ENCODE results near the gene PHLDB3. TPM values are rescaled to one million over a fixed set of nuclear protein-coding genes. Genes with fewer than 3 reads are reported as not detected.
A peak's percentile ranks its signal among the peaks of the same experiment; 100 is the strongest.

Gene PHLDB3
- total and polyA plus RNA-seq, 2 of the 13 experiments (the other 11 are each of a cell fraction or from before 2014, with no cell fraction given) = 11.3 to 14.5 TPM

DNA sequence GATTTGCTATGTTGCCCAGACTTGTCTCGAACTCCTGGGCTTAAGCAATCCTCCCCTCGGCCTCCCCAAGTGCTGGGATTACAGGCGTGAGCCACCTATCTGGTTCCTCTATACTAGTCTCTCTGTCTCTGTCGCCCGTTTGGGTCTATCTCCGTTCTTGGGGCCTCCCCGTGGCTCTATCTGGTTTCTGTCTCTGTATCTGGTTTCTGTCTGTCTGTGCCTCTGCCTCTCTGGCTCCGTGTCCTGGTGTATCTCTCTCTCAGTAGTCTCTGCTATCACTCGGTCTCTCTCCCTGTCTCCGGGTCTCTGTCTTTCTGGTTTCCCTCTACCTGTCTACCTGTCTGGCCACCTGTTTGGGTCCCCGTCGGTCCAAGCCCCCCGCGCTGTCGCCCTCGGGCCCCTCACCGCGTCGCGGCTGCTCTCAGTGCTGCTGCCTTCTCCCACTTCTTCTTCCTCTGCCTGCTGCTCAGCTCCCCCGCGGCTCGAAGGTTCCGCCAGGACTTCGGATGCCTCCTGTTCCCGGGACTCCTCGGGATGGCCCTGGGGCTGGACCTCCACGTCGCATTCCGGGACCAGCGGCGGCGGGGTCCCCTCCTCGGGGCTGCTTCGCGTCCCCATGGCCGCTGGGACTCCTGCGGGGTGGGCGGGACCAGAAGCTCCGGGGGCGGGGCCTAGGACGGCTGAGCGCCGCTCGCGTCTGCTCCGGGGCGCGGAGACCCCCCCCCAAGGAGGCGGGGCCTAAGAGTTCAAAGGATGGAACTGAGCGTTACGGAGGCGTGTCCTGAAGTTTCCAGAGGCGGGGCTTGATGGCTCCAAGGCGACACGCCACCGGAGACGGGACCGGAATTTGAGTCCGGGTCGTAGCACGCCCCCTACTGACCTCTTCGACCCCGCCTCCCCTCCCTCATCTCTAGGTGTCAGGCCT lies 783 bp downstream of the PHLDB3 start (continued):
- TF ChIP-seq, protein P1, sequence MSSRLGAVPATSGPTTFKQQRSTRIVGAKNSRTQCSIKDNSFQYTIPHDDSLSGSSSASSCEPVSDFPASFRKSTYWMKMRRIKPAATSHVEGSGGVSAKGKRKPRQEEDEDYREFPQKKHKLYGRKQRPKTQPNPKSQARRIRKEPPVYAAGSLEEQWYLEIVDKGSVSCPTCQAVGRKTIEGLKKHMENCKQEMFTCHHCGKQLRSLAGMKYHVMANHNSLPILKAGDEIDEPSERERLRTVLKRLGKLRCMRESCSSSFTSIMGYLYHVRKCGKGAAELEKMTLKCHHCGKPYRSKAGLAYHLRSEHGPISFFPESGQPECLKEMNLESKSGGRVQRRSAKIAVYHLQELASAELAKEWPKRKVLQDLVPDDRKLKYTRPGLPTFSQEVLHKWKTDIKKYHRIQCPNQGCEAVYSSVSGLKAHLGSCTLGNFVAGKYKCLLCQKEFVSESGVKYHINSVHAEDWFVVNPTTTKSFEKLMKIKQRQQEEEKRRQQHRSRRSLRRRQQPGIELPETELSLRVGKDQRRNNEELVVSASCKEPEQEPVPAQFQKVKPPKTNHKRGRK (CRISPR knock-in tag; IDR thresholded peaks at IDR 0.05) = no peak
- no peak for TF ChIP-seq ARHGAP35 (CRISPR knock-in tag; IDR thresholded peaks at IDR 0.05; ENCODE audit: borderline replicate concordance)
- no peak for TF ChIP-seq BCL6 (CRISPR knock-in tag; IDR thresholded peaks at IDR 0.05)
- TF ChIP-seq, protein P2, sequence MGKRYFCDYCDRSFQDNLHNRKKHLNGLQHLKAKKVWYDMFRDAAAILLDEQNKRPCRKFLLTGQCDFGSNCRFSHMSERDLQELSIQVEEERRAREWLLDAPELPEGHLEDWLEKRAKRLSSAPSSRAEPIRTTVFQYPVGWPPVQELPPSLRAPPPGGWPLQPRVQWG (CRISPR knock-in tag; IDR thresholded peaks at IDR 0.05; ENCODE audit: borderline replicate concordance, low read depth) = no peak
- TF ChIP-seq, protein P3, sequence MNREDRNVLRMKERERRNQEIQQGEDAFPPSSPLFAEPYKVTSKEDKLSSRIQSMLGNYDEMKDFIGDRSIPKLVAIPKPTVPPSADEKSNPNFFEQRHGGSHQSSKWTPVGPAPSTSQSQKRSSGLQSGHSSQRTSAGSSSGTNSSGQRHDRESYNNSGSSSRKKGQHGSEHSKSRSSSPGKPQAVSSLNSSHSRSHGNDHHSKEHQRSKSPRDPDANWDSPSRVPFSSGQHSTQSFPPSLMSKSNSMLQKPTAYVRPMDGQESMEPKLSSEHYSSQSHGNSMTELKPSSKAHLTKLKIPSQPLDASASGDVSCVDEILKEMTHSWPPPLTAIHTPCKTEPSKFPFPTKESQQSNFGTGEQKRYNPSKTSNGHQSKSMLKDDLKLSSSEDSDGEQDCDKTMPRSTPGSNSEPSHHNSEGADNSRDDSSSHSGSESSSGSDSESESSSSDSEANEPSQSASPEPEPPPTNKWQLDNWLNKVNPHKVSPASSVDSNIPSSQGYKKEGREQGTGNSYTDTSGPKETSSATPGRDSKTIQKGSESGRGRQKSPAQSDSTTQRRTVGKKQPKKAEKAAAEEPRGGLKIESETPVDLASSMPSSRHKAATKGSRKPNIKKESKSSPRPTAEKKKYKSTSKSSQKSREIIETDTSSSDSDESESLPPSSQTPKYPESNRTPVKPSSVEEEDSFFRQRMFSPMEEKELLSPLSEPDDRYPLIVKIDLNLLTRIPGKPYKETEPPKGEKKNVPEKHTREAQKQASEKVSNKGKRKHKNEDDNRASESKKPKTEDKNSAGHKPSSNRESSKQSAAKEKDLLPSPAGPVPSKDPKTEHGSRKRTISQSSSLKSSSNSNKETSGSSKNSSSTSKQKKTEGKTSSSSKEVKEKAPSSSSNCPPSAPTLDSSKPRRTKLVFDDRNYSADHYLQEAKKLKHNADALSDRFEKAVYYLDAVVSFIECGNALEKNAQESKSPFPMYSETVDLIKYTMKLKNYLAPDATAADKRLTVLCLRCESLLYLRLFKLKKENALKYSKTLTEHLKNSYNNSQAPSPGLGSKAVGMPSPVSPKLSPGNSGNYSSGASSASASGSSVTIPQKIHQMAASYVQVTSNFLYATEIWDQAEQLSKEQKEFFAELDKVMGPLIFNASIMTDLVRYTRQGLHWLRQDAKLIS (CRISPR knock-in tag; IDR thresholded peaks at IDR 0.05) = no peak
- TF ChIP-seq SRSF4 (IDR thresholded peaks at IDR 0.05; ENCODE audit: low read depth, low read length, poor library complexity, severe bottlenecking) = no peak
- TF ChIP-seq, protein P4, sequence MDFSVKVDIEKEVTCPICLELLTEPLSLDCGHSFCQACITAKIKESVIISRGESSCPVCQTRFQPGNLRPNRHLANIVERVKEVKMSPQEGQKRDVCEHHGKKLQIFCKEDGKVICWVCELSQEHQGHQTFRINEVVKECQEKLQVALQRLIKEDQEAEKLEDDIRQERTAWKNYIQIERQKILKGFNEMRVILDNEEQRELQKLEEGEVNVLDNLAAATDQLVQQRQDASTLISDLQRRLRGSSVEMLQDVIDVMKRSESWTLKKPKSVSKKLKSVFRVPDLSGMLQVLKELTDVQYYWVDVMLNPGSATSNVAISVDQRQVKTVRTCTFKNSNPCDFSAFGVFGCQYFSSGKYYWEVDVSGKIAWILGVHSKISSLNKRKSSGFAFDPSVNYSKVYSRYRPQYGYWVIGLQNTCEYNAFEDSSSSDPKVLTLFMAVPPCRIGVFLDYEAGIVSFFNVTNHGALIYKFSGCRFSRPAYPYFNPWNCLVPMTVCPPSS (IDR thresholded peaks at IDR 0.05) = no peak
- TF ChIP-seq PHB2 (IDR thresholded peaks at IDR 0.05; ENCODE audit: partially characterized antibody) = no peak
- TF ChIP-seq ZNF12 (CRISPR knock-in tag; IDR thresholded peaks at IDR 0.05) = no peak
- no peak for TF ChIP-seq HDAC6 (IDR thresholded peaks at IDR 0.05; ENCODE audit: low read depth, low read length)
- TF ChIP-seq SALL1 (CRISPR knock-in tag; IDR thresholded peaks at IDR 0.05) = peak; percentile 25; the same call in 1 of the 2 replicates
- TF ChIP-seq ZNF337 (CRISPR knock-in tag; IDR thresholded peaks at IDR 0.05; ENCODE audit: borderline replicate concordance, low read depth) = no peak
- TF ChIP-seq FLYWCH1 (CRISPR knock-in tag; IDR thresholded peaks at IDR 0.05) = no peak
- TF ChIP-seq GATAD2A (CRISPR knock-in tag; IDR thresholded peaks at IDR 0.05) = 0 out of 2 replicates have a peak, but pooled peaks have one; percentile 24
- TF ChIP-seq, protein P5, sequence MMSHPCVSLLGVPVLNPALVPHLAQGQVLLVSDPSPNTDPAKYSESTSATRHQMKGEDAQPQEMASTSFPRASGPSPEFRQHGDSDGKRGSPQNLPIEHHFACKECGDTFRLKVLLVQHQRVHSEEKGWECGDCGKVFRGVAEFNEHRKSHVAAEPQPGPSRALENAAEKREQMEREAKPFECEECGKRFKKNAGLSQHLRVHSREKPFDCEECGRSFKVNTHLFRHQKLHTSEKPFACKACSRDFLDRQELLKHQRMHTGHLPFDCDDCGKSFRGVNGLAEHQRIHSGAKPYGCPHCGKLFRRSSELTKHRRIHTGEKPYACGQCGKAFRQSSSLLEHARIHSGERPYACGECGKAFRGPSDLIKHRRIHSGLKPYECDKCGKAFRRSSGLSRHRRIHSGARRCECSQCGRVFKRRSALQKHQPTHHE (CRISPR knock-in tag; IDR thresholded peaks at IDR 0.05; ENCODE audit: borderline replicate concordance) = 0 out of 2 replicates have a peak, but pooled peaks have one; percentile 39
- no peak for TF ChIP-seq ZNF354B (CRISPR knock-in tag; IDR thresholded peaks at IDR 0.05)
- TF ChIP-seq ZNF7 (CRISPR knock-in tag; IDR thresholded peaks at IDR 0.05) = no peak
- TF ChIP-seq NR2C2 (CRISPR knock-in tag; IDR thresholded peaks at IDR 0.05; ENCODE audit: borderline replicate concordance) = peak; percentile 85
- TF ChIP-seq NFIC (IDR thresholded peaks at IDR 0.05; ENCODE audit: low read length) = no peak
- TF ChIP-seq ZNF567 (CRISPR knock-in tag; IDR thresholded peaks at IDR 0.05; ENCODE audit: borderline replicate concordance) = no peak
- TF ChIP-seq ZNF121 (CRISPR knock-in tag; IDR thresholded peaks at IDR 0.05) = no peak
